GM12873 (cell line): ENCODE results near the gene HNRNPA2B1.

Experiments used
- CTCF ChIP-seq: IDR thresholded peaks from 2 replicates; pipeline ENCODE4 v1.5.1; 2012; ENCODE audit warnings: low read depth, mild to moderate bottlenecking, moderate library complexity, low read length, control low read depth; ENCODE audit not compliant: insufficient read depth; ENCODE audit errors: missing control alignments

HNRNPA2B1 gene

GRCh38 chr7:26200444-26201246 is at the start of gene HNRNPA2B1:
TSS of gene HNRNPA2B1 (minus strand) at chr7:26200746. CDS start at chr7:26200577, 169 bp downstream.
- no peak for TF ChIP-seq CTCF

- TF ChIP-seq CTCF: no peak
These were observed 49.7 kb upstream of the HNRNPA2B1 start for GRCh38 chr7:26250239-26250638.

GRCh38 chr7:26245150-26245549 is 44.6 kb upstream of the HNRNPA2B1 start:
- TF ChIP-seq CTCF: no peak

GRCh38 chr7:26238032-26238431 is 37.5 kb upstream of the HNRNPA2B1 start:
- TF ChIP-seq CTCF: no peak

- no peak for TF ChIP-seq CTCF
These were observed 36.7 kb upstream of the HNRNPA2B1 start for GRCh38 chr7:26237035-26237807.

GRCh38 chr7:26233902-26234511 is 33.5 kb upstream of the HNRNPA2B1 start:
- TF ChIP-seq CTCF: no peak

- TF ChIP-seq CTCF: no peak
These were observed 27.4 kb upstream of the HNRNPA2B1 start for GRCh38 chr7:26227987-26228386.
